HG03432 (cell line): ENCODE results near the gene RERE.
A peak's percentile ranks its signal among the peaks of the same experiment; 100 is the strongest.

ENCODE experiments used
- ATAC-seq: cut with Tn5 transposase; IDR thresholded peaks from one replicate; pipeline ENCODE4 v1.9.1; 2021; ENCODE audit warnings: mild to moderate bottlenecking, moderate library complexity; ENCODE audit not compliant: unreplicated experiment

Gene RERE

GRCh38 chr1:8817412-8818324 lies at the start of gene RERE:
Gene RERE (minus strand): TSS chr1:8817640.
- peak; percentile 93 for ATAC-seq

- ATAC-seq: no peak
These were observed 49.5 kb upstream of the RERE start for GRCh38 chr1:8866792-8867415.

DNA sequence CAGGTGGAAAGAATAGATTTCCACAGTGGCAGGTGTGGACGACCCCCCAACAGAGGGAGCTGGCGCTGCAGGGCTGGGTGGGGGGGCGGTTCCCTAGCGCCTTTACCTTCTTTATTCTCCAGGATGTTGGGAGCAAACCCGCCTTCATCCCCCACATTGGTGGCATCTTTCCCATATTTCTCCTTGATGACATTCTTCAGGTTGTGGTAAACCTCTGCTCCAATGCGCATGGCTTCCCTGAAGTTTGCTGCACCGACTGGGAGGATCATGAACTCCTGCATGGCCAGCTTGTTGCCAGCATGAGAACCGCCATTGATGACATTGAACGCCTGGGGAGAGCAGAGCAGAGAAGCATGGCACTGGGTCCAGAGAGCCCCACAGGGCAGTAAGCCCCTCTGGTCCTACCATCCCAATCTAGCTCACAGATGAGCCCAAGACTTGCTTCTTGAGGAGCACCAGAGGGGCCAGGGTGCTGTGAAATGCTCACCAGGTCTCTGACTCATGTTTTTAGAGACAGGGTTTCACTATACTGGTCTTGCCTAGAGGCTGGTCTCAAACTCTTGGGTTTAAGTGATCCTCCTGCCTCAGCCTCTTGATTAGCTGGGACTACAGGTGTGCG lies 48.8 kb upstream of the RERE start:
- no peak for ATAC-seq

- no peak for ATAC-seq
These were observed 47.4 kb upstream of the RERE start for GRCh38 chr1:8864713-8865344.

DNA sequence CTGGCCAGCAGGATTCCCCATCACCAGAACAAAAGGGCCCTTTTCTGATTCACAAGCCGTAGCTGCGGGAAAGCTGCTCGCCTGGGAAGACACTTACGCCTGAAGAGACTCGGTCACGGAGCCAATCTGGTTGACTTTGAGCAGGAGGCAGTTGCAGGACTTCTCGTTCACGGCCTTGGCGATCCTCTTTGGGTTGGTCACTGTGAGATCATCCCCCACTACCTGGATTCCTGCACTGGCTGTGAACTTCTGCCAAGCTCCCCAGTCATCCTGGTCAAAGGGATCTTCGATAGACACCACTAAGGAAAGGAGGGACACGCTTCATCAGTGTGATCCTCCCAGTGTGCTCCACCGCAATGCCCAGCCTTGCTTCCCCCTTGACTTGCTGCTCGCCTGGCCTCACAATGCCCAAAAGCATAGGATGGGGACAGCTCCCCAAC lies 46.4 kb upstream of the RERE start:
- no peak for ATAC-seq

GRCh38 chr1:8863138-8863537 lies 45.7 kb upstream of the RERE start:
- ATAC-seq: no peak

DNA sequence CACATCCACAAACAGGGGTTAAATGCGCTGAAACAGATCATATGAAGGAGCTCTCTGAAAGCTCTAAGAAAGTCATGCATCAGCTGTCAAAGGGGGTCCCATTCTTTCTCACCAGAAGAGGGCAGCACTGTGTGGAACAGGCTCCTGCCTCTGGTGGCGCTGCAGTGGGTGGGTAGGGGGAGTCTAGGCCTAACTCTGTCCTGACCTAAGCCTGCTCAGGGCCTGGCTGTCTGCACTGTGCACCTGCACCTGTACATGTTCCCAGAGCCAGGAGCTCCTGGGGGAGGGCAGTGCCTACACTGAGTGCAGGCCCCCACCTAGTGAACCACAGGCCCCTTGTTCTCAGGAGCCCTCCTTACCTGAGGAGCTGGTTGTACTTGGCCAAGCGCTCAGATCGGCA lies 45.1 kb upstream of the RERE start:
- no peak for ATAC-seq

- no peak for ATAC-seq
These were observed 43.5 kb upstream of the RERE start for GRCh38 chr1:8860738-8861516.

DNA sequence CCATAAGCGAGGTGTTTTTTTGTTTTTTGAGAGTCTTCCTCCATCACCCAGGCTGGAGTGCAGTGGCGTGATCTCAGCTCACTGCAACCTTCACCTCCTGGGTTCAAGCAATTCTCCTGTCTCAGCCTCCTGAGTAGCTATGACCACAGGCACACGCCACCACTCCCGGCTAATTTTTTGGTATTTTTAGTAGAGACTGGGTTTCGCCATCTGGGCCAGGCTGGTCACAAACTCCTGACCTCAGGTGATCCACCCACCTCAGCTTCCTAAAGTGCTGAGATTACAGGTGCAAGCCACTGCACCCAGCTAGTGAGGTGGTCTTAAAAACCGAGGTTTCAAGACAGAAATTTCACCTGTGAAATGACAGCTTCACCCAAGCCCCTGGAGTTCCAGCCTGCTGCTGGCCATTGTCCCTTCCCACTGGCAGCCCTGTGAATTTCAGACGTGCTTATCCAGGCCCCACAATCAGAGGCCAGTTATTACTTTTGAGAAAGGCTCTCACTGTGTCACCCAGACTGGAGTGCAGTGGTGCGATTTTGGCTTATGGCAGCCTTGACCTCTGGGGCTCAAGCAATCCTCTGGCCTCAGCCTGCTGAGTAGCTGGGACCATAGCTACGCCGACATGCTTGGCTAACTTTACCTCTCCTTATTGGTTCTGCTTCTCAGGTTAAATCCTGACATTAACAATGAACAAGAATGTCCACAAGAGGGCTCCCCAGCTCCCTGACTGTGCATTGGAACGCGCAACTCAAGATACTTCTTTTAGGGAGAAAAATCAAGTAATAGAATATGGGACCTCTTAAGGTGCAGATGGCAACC lies 41.7 kb upstream of the RERE start:
- no peak for ATAC-seq

- no peak for ATAC-seq
These were observed 40.8 kb upstream of the RERE start for GRCh38 chr1:8858112-8858668.

- ATAC-seq: no peak
These were observed 39.4 kb upstream of the RERE start for GRCh38 chr1:8856689-8857412.

GRCh38 chr1:8854240-8854639 lies 36.8 kb upstream of the RERE start:
- no peak for ATAC-seq

- ATAC-seq: no peak
These were observed 33.6 kb upstream of the RERE start for GRCh38 chr1:8851060-8851459.

- ATAC-seq: no peak
These were observed 31.4 kb upstream of the RERE start for GRCh38 chr1:8848663-8849386.

DNA sequence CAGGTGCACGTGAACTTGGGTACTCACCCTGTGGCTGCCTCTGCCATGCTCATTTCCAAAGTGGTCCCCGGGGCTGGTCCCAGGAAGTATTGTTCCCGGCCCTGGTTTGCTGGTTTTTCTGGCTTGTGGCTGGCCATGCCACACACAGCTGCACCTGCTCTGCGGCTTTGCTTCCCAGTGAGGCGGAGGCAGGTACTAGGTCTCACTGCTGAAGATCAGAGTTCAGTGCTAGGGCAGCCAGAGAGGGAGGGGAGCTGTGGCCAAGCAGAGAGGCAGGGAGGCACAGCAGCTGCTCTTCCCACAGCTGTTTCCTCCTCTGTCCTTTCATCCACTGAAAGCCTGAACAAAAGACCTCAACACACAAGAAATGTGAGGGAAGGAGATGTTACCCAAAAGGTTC lies 30.6 kb upstream of the RERE start:
- no peak for ATAC-seq

- ATAC-seq: no peak
These were observed 28.8 kb upstream of the RERE start for GRCh38 chr1:8846263-8846662.

GRCh38 chr1:8845104-8846097 lies 28.0 kb upstream of the RERE start:
- ATAC-seq: no peak
